ENCODE results near the gene WDR27.

Gene WDR27

DNA sequence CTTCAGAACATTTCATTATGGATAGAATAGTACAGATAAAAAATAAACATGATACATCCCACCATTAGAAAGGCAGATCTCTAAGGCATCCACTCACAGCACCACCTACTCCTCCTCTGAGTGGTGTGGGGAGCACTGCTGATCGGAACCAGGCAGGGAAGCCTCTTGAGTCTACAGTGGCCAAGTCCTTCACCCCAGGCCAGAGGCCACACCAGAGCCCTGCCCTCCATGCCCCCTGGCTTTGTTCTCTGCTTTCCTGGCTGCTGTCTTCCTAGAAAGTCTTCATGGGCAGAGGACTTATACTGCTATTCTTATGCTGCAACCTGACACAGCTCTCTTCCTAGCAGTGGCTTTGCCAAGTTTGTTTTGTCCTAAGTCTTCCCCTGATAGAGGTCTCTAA lies 246.4 kb downstream of the WDR27 start:
- TF ChIP-seq, protein P1, sequence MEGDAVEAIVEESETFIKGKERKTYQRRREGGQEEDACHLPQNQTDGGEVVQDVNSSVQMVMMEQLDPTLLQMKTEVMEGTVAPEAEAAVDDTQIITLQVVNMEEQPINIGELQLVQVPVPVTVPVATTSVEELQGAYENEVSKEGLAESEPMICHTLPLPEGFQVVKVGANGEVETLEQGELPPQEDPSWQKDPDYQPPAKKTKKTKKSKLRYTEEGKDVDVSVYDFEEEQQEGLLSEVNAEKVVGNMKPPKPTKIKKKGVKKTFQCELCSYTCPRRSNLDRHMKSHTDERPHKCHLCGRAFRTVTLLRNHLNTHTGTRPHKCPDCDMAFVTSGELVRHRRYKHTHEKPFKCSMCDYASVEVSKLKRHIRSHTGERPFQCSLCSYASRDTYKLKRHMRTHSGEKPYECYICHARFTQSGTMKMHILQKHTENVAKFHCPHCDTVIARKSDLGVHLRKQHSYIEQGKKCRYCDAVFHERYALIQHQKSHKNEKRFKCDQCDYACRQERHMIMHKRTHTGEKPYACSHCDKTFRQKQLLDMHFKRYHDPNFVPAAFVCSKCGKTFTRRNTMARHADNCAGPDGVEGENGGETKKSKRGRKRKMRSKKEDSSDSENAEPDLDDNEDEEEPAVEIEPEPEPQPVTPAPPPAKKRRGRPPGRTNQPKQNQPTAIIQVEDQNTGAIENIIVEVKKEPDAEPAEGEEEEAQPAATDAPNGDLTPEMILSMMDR (conservative IDR thresholded peaks at IDR 0.05; ENCODE audit: low read length) = no peak
- no peak overlapping the region for H3K4me3 ChIP-seq (ENCODE audit: low read length)
- no peak for DNase-seq (ENCODE audit: low read depth)

DNA sequence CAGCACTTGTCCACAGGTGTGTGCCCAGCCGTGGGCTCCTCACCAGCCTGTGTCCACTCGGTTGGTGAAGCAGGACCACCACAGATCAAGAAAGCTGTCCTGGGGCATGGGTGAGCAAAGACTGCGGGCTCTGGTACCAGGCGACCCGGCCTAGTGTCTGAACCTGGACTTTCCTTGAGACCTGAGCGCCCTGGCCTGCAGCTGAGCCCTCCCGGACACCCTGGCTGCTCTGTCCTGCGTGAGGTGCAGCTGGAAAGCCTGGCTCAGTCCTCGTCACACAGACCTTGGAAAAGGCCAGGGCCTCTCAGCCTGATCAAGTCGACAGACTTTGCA lies 247.0 kb downstream of the WDR27 start:
- DNase-seq (ENCODE audit: low read depth) = no peak
- TF ChIP-seq, protein P1 (conservative IDR thresholded peaks at IDR 0.05; ENCODE audit: low read length) = no peak
- H3K4me3 ChIP-seq (ENCODE audit: low read length) = no peak overlapping the region

DNA sequence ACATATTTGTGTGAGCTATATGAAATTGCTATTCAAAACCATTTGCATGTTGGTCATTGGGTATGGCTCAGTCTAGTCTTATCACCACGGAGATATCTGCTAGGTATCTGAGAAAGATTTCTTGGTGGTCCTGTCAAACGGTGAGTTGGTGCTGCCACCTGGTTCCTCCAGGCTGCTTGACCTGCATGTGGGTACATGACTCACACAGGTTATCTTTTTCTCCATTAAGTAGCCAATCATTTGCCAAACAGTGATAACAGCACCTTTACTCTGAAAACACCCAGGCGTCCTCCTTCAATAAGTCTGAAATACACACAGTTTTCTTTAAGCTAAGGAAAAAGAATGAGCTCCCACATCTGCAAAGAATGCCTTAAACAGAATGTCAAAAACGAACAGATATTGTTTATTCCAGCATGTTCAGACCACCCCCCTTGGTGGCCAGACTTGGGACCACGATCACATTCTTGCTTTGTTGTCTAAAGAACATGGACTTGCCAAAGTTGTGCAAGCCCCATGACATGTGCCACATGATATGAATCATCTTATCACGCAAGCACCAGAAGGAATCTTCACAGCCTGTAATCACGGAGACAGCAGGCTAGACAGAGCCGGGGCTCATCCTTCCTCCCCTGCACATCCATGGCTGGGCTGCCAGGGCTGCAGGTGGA lies 247.5 kb downstream of the WDR27 start:
- TF ChIP-seq, protein P1 (conservative IDR thresholded peaks at IDR 0.05; ENCODE audit: low read length) = peak; percentile 24; the same call in 1 of the 2 replicates
- no peak overlapping the region for H3K4me3 ChIP-seq (ENCODE audit: low read length)
- DNase-seq (ENCODE audit: low read depth) = peak; percentile 98

DNA sequence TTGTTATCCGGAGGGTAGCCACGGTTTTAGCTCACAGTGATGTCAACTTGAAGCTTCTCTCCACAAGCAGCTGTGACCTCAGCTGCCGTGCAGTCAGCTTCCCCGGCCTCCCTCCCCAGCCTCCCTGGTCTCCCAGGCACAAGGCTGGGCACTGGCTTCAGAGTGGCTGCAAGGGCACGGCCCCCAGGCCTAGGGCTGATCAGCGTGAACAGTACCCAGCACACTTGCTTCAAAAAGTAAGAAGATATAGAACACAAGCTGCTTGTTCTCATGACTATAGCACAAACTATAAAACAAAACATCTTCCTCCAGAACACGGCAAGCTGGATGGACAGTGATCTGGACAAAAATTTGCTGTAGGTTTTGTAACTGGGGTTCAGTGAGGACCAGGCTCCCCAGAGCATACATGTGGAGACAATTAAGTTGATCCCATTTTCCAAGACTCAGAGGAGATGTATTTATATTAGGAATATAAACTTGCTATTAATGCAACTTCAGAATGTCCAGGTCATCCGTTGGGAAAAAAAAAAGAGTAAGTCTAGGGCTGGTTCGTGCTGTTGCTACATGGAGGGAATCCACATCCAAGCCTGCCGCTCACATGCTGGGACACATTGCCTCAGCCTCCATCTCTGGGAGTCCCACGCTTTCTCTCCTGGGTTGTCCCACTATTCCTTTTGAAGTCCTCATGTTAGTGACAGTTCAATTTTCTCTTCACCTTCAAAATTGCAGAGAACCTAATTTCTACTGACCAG lies 248.8 kb downstream of the WDR27 start:
- TF ChIP-seq, protein P1 (conservative IDR thresholded peaks at IDR 0.05; ENCODE audit: low read length) = no peak
- peak; percentile 48 for DNase-seq (ENCODE audit: low read depth)
- H3K4me3 ChIP-seq (ENCODE audit: low read length) = peak overlapping the region; percentile 56; the same call in 1 of the 2 replicates

DNA sequence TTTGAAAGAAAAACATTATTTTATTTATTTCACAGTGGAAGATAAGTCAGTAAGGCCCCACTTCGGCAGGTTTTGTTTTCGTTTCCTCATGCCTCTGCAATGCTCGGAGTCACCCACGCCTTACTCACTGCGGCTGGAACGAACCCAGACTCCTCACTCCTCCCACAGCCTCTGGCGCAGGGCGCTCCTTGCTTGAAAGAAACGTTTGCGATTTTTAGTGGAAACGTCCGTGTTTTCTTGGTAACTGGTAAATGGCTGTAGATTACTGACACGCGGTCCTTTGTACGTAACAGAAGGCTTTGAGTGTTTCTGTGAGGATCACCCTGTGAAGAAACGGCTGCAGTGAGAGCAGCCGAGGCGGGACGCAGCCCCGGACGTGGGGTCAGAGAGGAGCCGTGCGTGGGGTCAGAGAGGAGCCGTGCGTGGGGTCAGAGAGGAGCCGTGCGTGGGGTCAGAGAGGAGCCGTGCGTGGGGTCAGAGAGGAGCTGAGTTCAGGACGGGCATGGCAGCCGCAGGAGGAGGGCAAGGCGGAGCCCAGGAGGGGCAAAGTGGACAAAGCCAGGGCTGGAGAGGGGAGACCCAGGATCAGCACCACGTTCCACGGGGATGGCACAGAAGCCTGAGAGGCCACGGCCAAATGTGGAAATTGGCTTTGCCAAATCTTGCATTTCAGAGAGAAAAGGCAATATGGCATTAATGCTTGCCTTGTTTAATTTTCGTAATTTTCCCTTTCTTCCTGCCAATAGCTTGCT lies 249.5 kb downstream of the WDR27 start:
- TF ChIP-seq, protein P1 (conservative IDR thresholded peaks at IDR 0.05; ENCODE audit: low read length) = no peak
- peak; percentile 94 for DNase-seq (ENCODE audit: low read depth)
- H3K4me3 ChIP-seq (ENCODE audit: low read length) = peak overlapping the region; percentile 56

DNA sequence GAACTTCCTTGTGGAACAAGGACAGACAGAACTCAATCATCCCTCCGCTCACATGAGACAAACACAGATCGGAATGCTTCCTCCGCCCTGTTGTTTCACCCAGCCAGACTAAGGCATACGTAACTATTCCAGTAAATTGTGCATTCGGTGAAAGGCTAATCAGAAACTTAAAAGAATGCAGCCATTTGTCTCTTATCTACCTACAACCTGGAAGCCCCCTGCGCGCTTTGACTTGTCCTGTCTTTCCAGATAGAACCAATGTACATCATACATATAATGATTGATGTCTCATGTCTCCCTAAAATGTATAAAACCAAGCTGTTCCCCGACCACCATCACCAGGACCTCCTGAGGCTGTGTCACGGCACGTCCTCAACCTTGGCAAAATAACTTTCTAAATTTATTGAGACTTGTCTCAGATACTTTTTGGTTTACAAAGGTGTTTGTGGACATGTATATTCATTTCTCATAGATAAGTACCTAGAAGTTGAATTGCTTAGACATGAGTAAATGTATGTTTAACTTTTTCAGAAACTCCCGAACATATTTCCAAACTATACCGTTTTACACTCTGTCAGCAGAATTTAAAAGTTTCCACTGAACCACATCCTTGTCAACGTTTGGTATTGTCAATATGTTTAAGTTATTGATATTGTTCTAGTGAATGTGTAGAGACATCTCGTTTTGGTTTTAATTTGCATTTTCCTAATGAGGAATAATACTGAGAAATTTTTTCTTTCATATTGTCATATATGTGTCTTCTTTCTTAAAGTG lies 250.6 kb downstream of the WDR27 start:
- DNase-seq (ENCODE audit: low read depth) = no peak
- no peak overlapping the region for H3K4me3 ChIP-seq (ENCODE audit: low read length)
- TF ChIP-seq, protein P1 (conservative IDR thresholded peaks at IDR 0.05; ENCODE audit: low read length) = no peak

All from AG10803 (cell line).